Subcutaneous abdominal adipose tissue (tissue), 5 donors: ENCODE results near the gene RECK.
A peak's percentile ranks its signal among the peaks of the same experiment; 100 is the strongest.
"Not testable (repeated sequence)": the region's sequence is repeated elsewhere in the genome, so short reads cannot be mapped to it uniquely, and the experiment has no call there.

ENCODE experiments used
- H3K27ac ChIP-seq: one replicate; pipeline ENCODE4 v1.7.0; 2013; ENCODE audit warnings: low read depth, mild to moderate bottlenecking, inconsistent platforms, low read length, moderate library complexity
- H3K27me3 ChIP-seq, 5 donors: one replicate each; pipeline ENCODE4 v1.7.0; 2013; ENCODE audit warnings: low read length in 5 of 5, inconsistent platforms in 1 of 5; ENCODE audit not compliant: control insufficient read depth in 5 of 5, insufficient read depth in 4 of 5
- H3K36me3 ChIP-seq, 5 donors: one replicate each; pipeline ENCODE4 v1.7.0; 2013; ENCODE audit warnings: low read length in 5 of 5; ENCODE audit not compliant: control insufficient read depth in 5 of 5, insufficient read depth in 5 of 5
- H3K4me1 ChIP-seq, 5 donors: one replicate each; pipeline ENCODE4 v1.7.0; 2013; ENCODE audit warnings: low read length in 5 of 5, mild to moderate bottlenecking in 3 of 5, moderate library complexity in 1 of 5; ENCODE audit not compliant: control insufficient read depth in 5 of 5, insufficient read depth in 5 of 5
- H3K4me3 ChIP-seq, 5 donors: one replicate each; pipeline ENCODE4 v1.7.0; 2013; ENCODE audit warnings: low read length in 5 of 5, low read depth in 1 of 5
- H3K9ac ChIP-seq, 5 donors: one replicate each; pipeline ENCODE4 v1.7.0; 2013; ENCODE audit warnings: low read length in 5 of 5, mild to moderate bottlenecking in 4 of 5, moderate library complexity in 3 of 5
- H3K9me3 ChIP-seq, 5 donors: one replicate each; pipeline ENCODE4 v1.7.0; 2013; ENCODE audit warnings: low read length in 5 of 5; ENCODE audit not compliant: control insufficient read depth in 5 of 5
- donor health status: healthy.
- donor health status: healthy.
- donor health status: healthy.
- donor health status: healthy.
- donor health status: healthy.

RECK gene

DNA sequence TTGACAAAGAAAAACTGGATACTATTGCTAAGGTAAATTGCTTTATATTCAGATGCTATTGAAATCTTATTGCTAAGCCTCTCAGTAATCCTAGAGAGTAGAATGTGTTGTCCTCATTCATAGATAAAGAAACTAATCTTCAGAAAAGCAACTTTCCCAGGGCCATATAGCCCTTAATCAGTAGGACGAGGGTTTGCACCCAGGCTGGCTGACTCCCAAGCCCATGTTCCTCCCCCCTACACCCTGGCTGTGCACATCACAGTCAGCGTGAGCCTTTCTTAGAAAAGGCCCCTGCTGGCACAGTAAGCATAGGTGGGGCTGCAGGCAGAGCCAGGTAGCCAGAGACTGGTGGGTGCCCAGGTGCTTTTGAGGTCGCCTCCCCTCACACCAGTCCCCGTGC lies 84.0 kb downstream of the RECK start:
- Histone ChIP-seq H3K36me3 (peaks cover 0 to 40% (median 30%) of the 10 kb centered on the region in 5 donors), H3K4me1 (no peaks in the 10 kb centered on the region), H3K9ac (no peak overlapping the region), H3K9me3 (no peaks in the 10 kb centered on the region), H3K4me3 (no peak overlapping the region), H3K27ac (no peak overlapping the region), H3K27me3 (no peaks in the 10 kb centered on the region)

- H3K9me3 ChIP-seq = no peaks in the 10 kb centered on the region
- H3K36me3 ChIP-seq = peaks cover 0 to 36% (median 24%) of the 10 kb centered on the region in 5 donors
- no peak overlapping the region for H3K27ac ChIP-seq
- no peak overlapping the region for H3K9ac ChIP-seq
- no peaks in the 10 kb centered on the region for H3K4me1 ChIP-seq
- H3K27me3 ChIP-seq = no peaks in the 10 kb centered on the region
- H3K4me3 ChIP-seq = no peak overlapping the region
Observed at GRCh38 chr9:36121971-36122370, 85.3 kb downstream of the RECK start.

GRCh38 chr9:36123515-36123914 lies 86.8 kb downstream of the RECK start:
- H3K27ac ChIP-seq = no peak overlapping the region
- no peaks in the 10 kb centered on the region for H3K27me3 ChIP-seq
- no peak overlapping the region for H3K9ac ChIP-seq
- peaks cover 0 to 28% (median 22%) of the 10 kb centered on the region in 5 donors for H3K36me3 ChIP-seq
- no peak overlapping the region for H3K4me3 ChIP-seq
- peaks cover 2 to 11% (median 10%) of the 10 kb centered on the region in 5 donors for H3K4me1 ChIP-seq
- H3K9me3 ChIP-seq = no peaks in the 10 kb centered on the region

- Histone ChIP-seq H3K36me3 (peaks cover 0 to 23% (median 17%) of the 10 kb centered on the region in 5 donors), H3K9me3 (no peaks in the 10 kb centered on the region), H3K27ac (no peak overlapping the region), H3K9ac (no peak overlapping the region), H3K4me1 (peaks cover 2 to 15% (median 11%) of the 10 kb centered on the region in 5 donors), H3K4me3 (no peak overlapping the region), H3K27me3 (no peaks in the 10 kb centered on the region)
Observed at GRCh38 chr9:36125062-36125855, 88.5 kb downstream of the RECK start.

DNA sequence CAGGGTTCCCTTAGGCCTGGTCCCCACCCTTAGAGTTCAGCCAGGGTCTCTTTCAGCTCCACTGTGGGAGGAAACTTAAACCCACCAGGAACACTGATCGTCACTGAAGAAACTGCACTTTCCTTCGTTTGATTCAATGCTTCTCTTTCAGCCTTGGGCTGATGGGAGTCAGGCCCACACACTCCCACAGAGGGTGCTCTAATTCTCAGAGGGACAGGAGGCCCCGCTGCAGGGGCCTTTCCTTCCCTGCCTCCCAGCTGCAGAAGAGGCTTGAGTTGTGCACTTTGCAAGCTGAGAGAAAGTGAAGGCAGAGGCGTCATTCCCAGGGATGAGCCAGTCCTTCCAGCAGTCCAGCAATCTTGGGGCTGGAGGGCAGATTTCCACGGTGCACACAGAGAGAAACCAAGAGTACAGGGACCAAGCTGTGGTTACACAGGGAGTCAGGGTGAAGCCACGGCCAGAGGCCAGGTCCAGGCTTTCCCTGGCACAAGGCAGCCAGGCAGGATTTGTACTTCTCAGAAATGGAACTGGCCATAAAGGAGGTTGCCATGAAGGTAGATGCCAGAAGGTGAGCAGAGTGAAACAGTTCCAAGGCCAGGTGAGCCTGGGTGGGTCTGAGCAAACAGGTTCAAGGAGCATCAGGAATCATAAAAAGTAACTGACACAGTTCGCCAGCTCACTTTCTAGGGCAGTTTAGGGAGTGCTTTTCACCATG lies 89.5 kb downstream of the RECK start:
- Histone ChIP-seq H3K9ac (no peak overlapping the region), H3K36me3 (peaks cover 0 to 21% (median 17%) of the 10 kb centered on the region in 5 donors), H3K27me3 (no peaks in the 10 kb centered on the region), H3K4me1 (peaks cover 2 to 15% (median 11%) of the 10 kb centered on the region in 5 donors), H3K27ac (no peak overlapping the region), H3K4me3 (no peak overlapping the region), H3K9me3 (no peaks in the 10 kb centered on the region)

GRCh38 chr9:36127652-36128244 lies 91.0 kb downstream of the RECK start:
- Histone ChIP-seq H3K9me3 (no peaks in the 10 kb centered on the region), H3K27ac (no peak overlapping the region), H3K36me3 (peaks cover 0 to 9% (median 7%) of the 10 kb centered on the region in 5 donors)

DNA sequence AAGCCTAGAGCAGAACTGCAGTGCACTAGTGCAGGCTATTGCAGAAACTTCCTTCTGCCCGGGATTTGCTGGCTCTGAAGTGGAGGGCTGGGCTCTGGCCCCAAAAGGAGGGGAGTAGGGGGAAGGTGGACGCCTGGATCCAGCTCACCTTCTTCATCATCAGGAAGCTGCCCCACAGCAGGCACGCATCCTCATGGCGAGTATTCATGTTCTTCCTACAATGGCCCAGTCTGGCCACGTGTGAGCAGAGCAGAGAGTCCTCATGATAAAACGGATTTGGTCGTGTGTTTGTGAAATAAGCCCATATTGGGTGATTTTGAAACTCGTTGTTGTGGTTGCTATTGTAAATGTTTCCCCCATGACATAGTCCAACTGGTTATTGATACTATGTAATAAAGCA lies 91.6 kb downstream of the RECK start:
- peaks cover 2 to 16% (median 14%) of the 10 kb centered on the region in 5 donors for H3K4me1 ChIP-seq
- peaks cover 0 to 4% (median 2%) of the 10 kb centered on the region in 5 donors for H3K36me3 ChIP-seq
- peak overlapping the region in 1 of 5 donors; percentile 13 for H3K9ac ChIP-seq
- no peaks in the 10 kb centered on the region for H3K9me3 ChIP-seq
- no peak overlapping the region for H3K4me3 ChIP-seq
- H3K27ac ChIP-seq = no peak overlapping the region
- H3K27me3 ChIP-seq = no peaks in the 10 kb centered on the region

More at GRCh38 chr9:36127652-36128244, 91.0 kb downstream of the RECK start:
- H3K4me3 ChIP-seq = no peak overlapping the region
- peaks cover 2 to 16% (median 14%) of the 10 kb centered on the region in 5 donors for H3K4me1 ChIP-seq
- H3K27me3 ChIP-seq = no peaks in the 10 kb centered on the region
- H3K9ac ChIP-seq = peak overlapping the region in 1 of 5 donors; percentile 13

DNA sequence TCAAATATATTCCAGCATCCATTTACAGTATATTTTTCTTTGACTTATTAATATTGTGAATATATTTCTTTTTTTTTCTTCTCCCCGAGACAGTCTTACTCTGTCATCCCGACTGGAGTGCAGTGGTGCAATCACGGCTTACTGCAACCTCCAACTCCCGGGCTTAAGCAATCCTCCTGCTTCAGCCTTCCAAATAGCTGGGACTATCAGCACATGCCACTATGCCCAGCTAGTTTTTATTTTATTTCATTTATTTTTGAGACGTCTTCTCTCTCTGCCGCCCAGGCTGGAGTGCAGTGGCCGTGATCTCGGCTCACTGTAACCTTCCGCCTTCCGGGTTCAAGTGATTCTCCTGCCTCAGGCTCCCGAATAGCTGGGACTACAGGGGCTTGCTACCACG lies 92.4 kb downstream of the RECK start:
- H3K4me1 ChIP-seq = peaks cover 2 to 16% (median 14%) of the 10 kb centered on the region in 5 donors
- peaks cover 0 to 4% (median 2%) of the 10 kb centered on the region in 5 donors for H3K36me3 ChIP-seq
- H3K4me3 ChIP-seq = no peak overlapping the region
- no peak overlapping the region for H3K27ac ChIP-seq
- no peaks in the 10 kb centered on the region for H3K27me3 ChIP-seq
- no peak overlapping the region for H3K9ac ChIP-seq
- no peaks in the 10 kb centered on the region for H3K9me3 ChIP-seq

DNA sequence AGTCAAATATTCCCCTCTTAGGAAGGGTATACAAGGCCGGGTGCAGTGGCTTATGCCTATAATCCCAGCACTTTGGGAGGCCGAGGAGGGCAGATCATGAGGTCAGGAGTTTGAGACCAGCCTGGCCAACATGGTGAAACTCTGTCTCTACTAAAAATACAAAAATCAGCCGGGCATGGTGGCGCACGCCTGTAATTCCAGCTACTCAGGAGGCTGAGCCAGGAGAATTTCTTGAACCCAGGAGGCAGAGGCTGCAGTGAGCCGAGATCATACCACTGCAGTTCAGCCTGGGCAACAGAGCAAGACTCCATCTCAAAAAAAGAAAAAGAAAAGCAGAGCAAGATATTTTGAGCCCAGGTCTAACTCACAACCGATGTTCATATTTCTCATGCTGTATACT lies 95.0 kb downstream of the RECK start:
- not testable (repeated sequence) for H3K9me3 ChIP-seq, H3K27me3 ChIP-seq, H3K36me3 ChIP-seq, H3K27ac ChIP-seq, H3K9ac ChIP-seq, H3K4me3 ChIP-seq
- peaks cover 2 to 26% (median 24%) of the 10 kb centered on the region in 5 donors for H3K4me1 ChIP-seq

- H3K27ac ChIP-seq = peak overlapping the region; percentile 17
- H3K27me3 ChIP-seq = peaks cover 0 to 2% (median 0%) of the 10 kb centered on the region in 5 donors
- peak overlapping the region in 2 of 5 donors; percentile 26 to 40 for H3K9ac ChIP-seq
- H3K4me3 ChIP-seq = no peak overlapping the region
- H3K4me1 ChIP-seq = peaks cover 2 to 30% (median 27%) of the 10 kb centered on the region in 5 donors
- no peaks in the 10 kb centered on the region for H3K36me3 ChIP-seq
- no peaks in the 10 kb centered on the region for H3K9me3 ChIP-seq
Observed at GRCh38 chr9:36132086-36132485, 95.4 kb downstream of the RECK start.
